OCI-LY3 (cell line): Measurements from ENCODE around the gene BCL11B.

Source experiments
- H2AFZ ChIP-seq: fragments of 200-600, 300-600 bp; shearing (Covaris generic); 2 replicates; pipeline ENCODE4 v1.6.0; 2014; ENCODE audit warnings: antibody characterized with exemption, low read depth, low read length
- H3K27ac ChIP-seq: fragments of 200-600, 300-600 bp; sonication (generic); 2 replicates; pipeline ENCODE4 v1.5.1; 2014; ENCODE audit warnings: mild to moderate bottlenecking, low read length, moderate library complexity, mixed read lengths
- H3K27me3 ChIP-seq: fragments of 200-600, 300-600 bp; sonication (generic); 2 replicates; pipeline ENCODE4 v1.6.1; 2014; ENCODE audit warnings: low read depth, low read length, mixed read lengths
- H3K36me3 ChIP-seq: fragments of 200-600, 300-600 bp; sonication (generic); replicated peaks from 2 replicates; pipeline ENCODE3; 2014; ENCODE audit warnings: low read depth, low read length, mixed read lengths
- H3K4me1 ChIP-seq: fragments of 300-600, 200-600 bp; sonication (generic); 2 replicates; pipeline ENCODE4 v1.6.1; 2014; ENCODE audit warnings: low read length, mixed read lengths
- H3K4me2 ChIP-seq: fragments of 200-600, 300-600 bp; sonication (generic); 2 replicates; pipeline ENCODE4 v1.6.1; 2014; ENCODE audit warnings: low read length, mixed read lengths
- H3K4me3 ChIP-seq: fragments of 300-600, 200-600 bp; sonication (generic); 2 replicates; pipeline ENCODE4 v1.5.1; 2014; ENCODE audit warnings: antibody characterized with exemption, mild to moderate bottlenecking, low read length, moderate library complexity
- H3K79me2 ChIP-seq: fragments of 300-600, 200-600 bp; shearing (Covaris generic); 2 replicates; pipeline ENCODE4 v1.6.1; 2014; ENCODE audit warnings: mild to moderate bottlenecking, low read length, mixed read lengths
- H3K9ac ChIP-seq: fragments of 300-600, 200-600 bp; shearing (Covaris generic); 2 replicates; pipeline ENCODE4 v1.6.0; 2014; ENCODE audit warnings: mild to moderate bottlenecking, low read length, moderate library complexity
- H3K9me3 ChIP-seq: fragments of 200-600, 300-600 bp; shearing (Covaris generic); 2 replicates; pipeline ENCODE4 v1.6.1; 2014; ENCODE audit warnings: low read length, mixed read lengths; ENCODE audit not compliant: insufficient read depth
- H4K20me1 ChIP-seq: fragments of 200-600, 300-600 bp; sonication (generic); 2 replicates; pipeline ENCODE4 v1.6.1; 2016; ENCODE audit warnings: low read length, mixed read lengths; ENCODE audit not compliant: insufficient read depth
- CTCF ChIP-seq: fragments of 200-600, 300-600 bp; sonication (generic); IDR thresholded peaks from 2 replicates; pipeline ENCODE4 v1.5.1; 2014; ENCODE audit warnings: antibody characterized with exemption, low read length, low read depth
- EZH2phosphoT487 ChIP-seq: fragments of 200-600 bp; shearing (Covaris generic); IDR thresholded peaks from 2 replicates; pipeline ENCODE4 v1.6.1; 2018; ENCODE audit warnings: antibody characterized with exemption, mixed run types, low read depth

The BCL11B gene

DNA sequence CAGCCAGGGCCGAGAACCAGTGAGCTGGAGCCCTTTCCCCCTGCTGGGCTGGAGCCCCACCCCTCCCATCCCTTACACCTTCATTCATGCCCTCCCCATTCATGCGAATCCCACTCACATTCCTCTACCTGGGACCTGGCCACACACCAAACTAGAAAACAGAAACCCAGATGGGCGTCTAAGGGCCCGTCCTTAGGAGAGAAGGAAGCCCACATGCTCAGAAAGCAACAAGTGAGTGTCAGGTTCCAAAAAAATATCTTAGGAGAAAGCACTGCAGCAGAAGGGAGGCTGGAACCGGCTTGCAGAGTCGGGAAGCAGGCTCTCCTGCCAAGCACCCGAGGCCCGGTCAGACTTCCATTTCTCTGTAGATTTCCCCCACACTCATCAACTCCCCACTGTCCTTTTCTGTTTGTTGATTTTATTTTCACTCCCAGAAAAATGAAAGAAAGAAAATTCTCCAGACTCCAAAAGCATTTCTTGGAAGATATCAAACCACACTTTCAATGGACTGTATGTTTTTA lies 13.6 kb downstream of the BCL11B start:
- peaks cover 9% of the 10 kb centered on the region for H3K27me3 ChIP-seq
- no peaks in the 10 kb centered on the region for H3K79me2 ChIP-seq
- no peaks in the 10 kb centered on the region for H3K9me3 ChIP-seq
- H3K4me2 ChIP-seq = no peak overlapping the region
- peaks cover 15% of the 10 kb centered on the region for H3K4me1 ChIP-seq
- no peaks in the 10 kb centered on the region for H3K36me3 ChIP-seq
- H3K9ac ChIP-seq = no peak overlapping the region
- TF ChIP-seq EZH2phosphoT487 (no peak), CTCF (no peak)
- H3K27ac ChIP-seq = no peak overlapping the region
- no peak overlapping the region for H2AFZ ChIP-seq
- H4K20me1 ChIP-seq = no peaks in the 10 kb centered on the region
- no peak overlapping the region for H3K4me3 ChIP-seq

DNA sequence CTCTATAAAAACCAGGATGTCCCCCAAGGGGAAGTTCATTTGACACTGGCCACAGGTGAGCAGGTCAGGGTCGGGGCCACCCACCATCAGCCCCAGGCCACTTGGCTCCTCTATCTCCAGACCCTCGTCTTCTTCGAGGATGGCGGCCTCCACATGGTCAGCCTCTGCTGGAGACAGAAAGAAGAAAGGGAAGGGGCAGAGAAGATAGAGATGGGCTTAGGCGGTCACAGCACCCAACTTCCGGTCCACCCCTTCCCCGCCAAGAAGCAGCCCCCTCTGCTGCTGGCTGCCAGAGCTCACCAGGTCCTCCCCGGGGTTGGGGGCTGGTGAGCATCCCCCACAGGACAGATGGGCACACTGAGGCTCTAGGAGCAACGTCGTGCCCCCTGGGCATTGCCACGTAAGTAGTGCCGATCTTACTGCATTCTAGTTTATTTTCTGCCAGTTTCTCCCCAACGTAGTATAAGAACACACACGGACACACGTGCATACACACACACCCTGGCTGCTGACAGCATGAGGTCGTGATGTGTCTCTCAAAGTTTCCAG lies 14.2 kb downstream of the BCL11B start:
- Histone ChIP-seq H2AFZ (no peak overlapping the region), H3K27me3 (peaks cover 10% of the 10 kb centered on the region), H4K20me1 (no peaks in the 10 kb centered on the region), H3K9ac (no peak overlapping the region), H3K9me3 (no peaks in the 10 kb centered on the region), H3K4me2 (no peak overlapping the region), H3K4me1 (peaks cover 15% of the 10 kb centered on the region), H3K4me3 (no peak overlapping the region), H3K36me3 (no peaks in the 10 kb centered on the region), H3K27ac (no peak overlapping the region), H3K79me2 (no peaks in the 10 kb centered on the region)
- TF ChIP-seq CTCF = no peak
- TF ChIP-seq EZH2phosphoT487 = no peak

GRCh38 chr14:99257122-99257672 lies 14.8 kb downstream of the BCL11B start:
- TF ChIP-seq CTCF (no peak), EZH2phosphoT487 (no peak)
- peaks cover 10% of the 10 kb centered on the region for H3K27me3 ChIP-seq

DNA sequence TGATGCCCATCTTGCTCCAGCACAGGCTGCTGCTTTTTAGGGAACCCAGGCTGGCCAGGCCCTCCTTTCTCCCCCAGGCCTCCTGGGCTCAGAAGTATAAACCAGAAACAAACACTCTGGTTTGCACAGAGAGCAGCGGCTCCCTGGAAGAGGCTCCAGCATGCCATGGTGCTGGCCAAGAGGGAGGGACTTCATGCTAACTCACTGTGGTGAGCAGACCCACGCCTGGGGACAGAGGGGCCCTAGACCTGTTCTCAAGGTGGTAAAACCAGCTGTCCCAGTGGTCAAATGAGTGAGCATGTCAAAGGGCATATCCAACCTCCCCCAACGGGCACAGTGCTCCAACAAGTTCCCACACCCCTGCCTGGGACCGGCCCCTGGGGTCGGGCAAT lies 15.5 kb downstream of the BCL11B start:
- Histone ChIP-seq H3K4me1 (peaks cover 8% of the 10 kb centered on the region), H3K27me3 (peaks cover 10% of the 10 kb centered on the region)

More at GRCh38 chr14:99257122-99257672, 14.8 kb downstream of the BCL11B start:
- H2AFZ ChIP-seq = no peak overlapping the region
- no peaks in the 10 kb centered on the region for H3K9me3 ChIP-seq
- H3K4me3 ChIP-seq = no peak overlapping the region
- H3K27ac ChIP-seq = no peak overlapping the region
- no peaks in the 10 kb centered on the region for H3K36me3 ChIP-seq
- H3K79me2 ChIP-seq = no peaks in the 10 kb centered on the region
- no peak overlapping the region for H3K4me2 ChIP-seq
- H3K4me1 ChIP-seq = peaks cover 15% of the 10 kb centered on the region
- H4K20me1 ChIP-seq = no peaks in the 10 kb centered on the region
- H3K9ac ChIP-seq = no peak overlapping the region

More for the DNA sequence above, 15.5 kb downstream of the BCL11B start:
- H3K79me2 ChIP-seq = no peaks in the 10 kb centered on the region
- H4K20me1 ChIP-seq = no peaks in the 10 kb centered on the region
- H3K4me2 ChIP-seq = no peak overlapping the region
- no peak for TF ChIP-seq CTCF
- no peak for TF ChIP-seq EZH2phosphoT487
- no peaks in the 10 kb centered on the region for H3K9me3 ChIP-seq
- no peak overlapping the region for H3K4me3 ChIP-seq
- no peaks in the 10 kb centered on the region for H3K36me3 ChIP-seq
- no peak overlapping the region for H3K9ac ChIP-seq
- no peak overlapping the region for H3K27ac ChIP-seq
- no peak overlapping the region for H2AFZ ChIP-seq
